IMR-90 (cell line): ENCODE measurements around the gene CTXN3. TPM values are rescaled to one million over a fixed set of nuclear protein-coding genes. Genes with fewer than 3 reads are reported as not detected.

ENCODE experiments used
- ATAC-seq: fragments of 200-7000 bp; cut with Tn5 transposase; 2 replicates; pipeline ENCODE4 v1.9.1; 2020; ENCODE audit warnings: low read depth, mild to moderate bottlenecking, moderate library complexity
- BruUV-seq: library from RNA; stranded (reverse); fragments of 400-500 nt; replicated peaks from 2 replicates; lab custom pipeline; 2021; lab: Mats Ljungman, UMichigan
- CTCF ChIA-PET: fragments of 300-600 bp; formaldehyde crosslinking; extraction: SDS; loops from one replicate; lab custom pipeline; 2021; ENCODE audit warnings: antibody characterized with exemption; lab: Yijun Ruan, JAX
- POLR2A ChIA-PET: fragments of 300-600 bp; sonication (Branson Sonifier 250); formaldehyde crosslinking; loops from one replicate; lab custom pipeline; 2022; ENCODE audit warnings: antibody characterized with exemption; ENCODE audit not compliant: unreplicated experiment; lab: Charles Lee
- DNase-seq: peaks from one replicate; pipeline ENCODE4 v3.0.0; 2013
- H2AFZ ChIP-seq: replicated peaks from 2 replicates; pipeline ENCODE3; 2013; ENCODE audit warnings: low read length, mild to moderate bottlenecking; ENCODE audit not compliant: poor library complexity
- H2AK5ac ChIP-seq: 2 replicates; pipeline ENCODE4 v1.6.1; 2013; ENCODE audit warnings: low read depth, low read length, inconsistent platforms
- H2AK9ac ChIP-seq: replicated peaks from 2 replicates; pipeline ENCODE3; 2013; ENCODE audit warnings: mild to moderate bottlenecking, low read depth, low read length, moderate library complexity; ENCODE audit not compliant: poor library complexity
- H2BK120ac ChIP-seq: 2 replicates; pipeline ENCODE4 v1.6.1; 2013; ENCODE audit warnings: low read depth, low read length, inconsistent platforms
- H2BK15ac ChIP-seq: 3 replicates; pipeline ENCODE4 v1.6.1; 2013; ENCODE audit warnings: low read depth, low read length, inconsistent platforms
- H2BK20ac ChIP-seq: 2 replicates; pipeline ENCODE4 v1.6.1; 2013; ENCODE audit warnings: low read depth, mild to moderate bottlenecking, inconsistent platforms, low read length, moderate library complexity
- H2BK5ac ChIP-seq: 2 replicates; pipeline ENCODE4 v1.6.1; 2013; ENCODE audit warnings: mild to moderate bottlenecking, low read depth, low read length, inconsistent platforms; ENCODE audit not compliant: poor library complexity, severe bottlenecking
- H3K14ac ChIP-seq: replicated peaks from 2 replicates; pipeline ENCODE4 v1.6.1; 2013; ENCODE audit warnings: low read depth, low read length, inconsistent platforms
- H3K18ac ChIP-seq: 2 replicates; pipeline ENCODE4 v1.6.1; 2013; ENCODE audit warnings: low read depth, low read length, control low read depth
- H3K23ac ChIP-seq: 2 replicates; pipeline ENCODE4 v1.6.1; 2013; ENCODE audit warnings: low read depth, low read length, inconsistent platforms
- H3K27ac ChIP-seq: 2 replicates; pipeline ENCODE4 v1.5.1; 2013; ENCODE audit warnings: mild to moderate bottlenecking, control low read depth, low read length; ENCODE audit not compliant: insufficient read depth
- H3K27me3 ChIP-seq: 2 replicates; pipeline ENCODE4 v1.6.1; 2013; ENCODE audit warnings: low read length; ENCODE audit not compliant: control insufficient read depth, insufficient read depth
- H3K36me3 ChIP-seq: 2 replicates; pipeline ENCODE4 v1.6.1; 2013; ENCODE audit warnings: low read length, mixed read lengths; ENCODE audit not compliant: control insufficient read depth, insufficient read depth
- H3K4ac ChIP-seq: 2 replicates; pipeline ENCODE4 v1.6.1; 2013; ENCODE audit warnings: low read depth, low read length, inconsistent platforms
- H3K4me1 ChIP-seq: 2 replicates; pipeline ENCODE4 v1.6.1; 2013; ENCODE audit warnings: low read length, mixed read lengths; ENCODE audit not compliant: control insufficient read depth, insufficient read depth
- H3K4me2 ChIP-seq: 2 replicates; pipeline ENCODE4 v1.6.1; 2013; ENCODE audit warnings: low read depth, mild to moderate bottlenecking, control low read depth, low read length, moderate library complexity
- H3K4me3 ChIP-seq: 2 replicates; pipeline ENCODE4 v1.5.1; 2013; ENCODE audit warnings: low read depth, mild to moderate bottlenecking, control low read depth, low read length, moderate library complexity; ENCODE audit not compliant: insufficient read depth
- H3K56ac ChIP-seq: 2 replicates; pipeline ENCODE4 v1.6.1; 2013; ENCODE audit warnings: low read length, inconsistent platforms; ENCODE audit not compliant: insufficient read depth; ENCODE audit errors: extremely low read depth
- H3K79me1 ChIP-seq, 2 experiments: 2 replicates each; pipeline ENCODE4 v1.6.1; 2013; ENCODE audit warnings: low read length in 2 of 2, inconsistent platforms in 1 of 2, low read depth in 1 of 2
- H3K9ac ChIP-seq: 2 replicates; pipeline ENCODE4 v1.6.1; 2013; ENCODE audit warnings: low read depth, low read length, control low read depth
- H3K9me1 ChIP-seq: 2 replicates; pipeline ENCODE4 v1.6.1; 2013; ENCODE audit warnings: low read length, inconsistent platforms; ENCODE audit not compliant: insufficient read depth
- H3K9me3 ChIP-seq: 2 replicates; pipeline ENCODE4 v1.6.1; 2013; ENCODE audit warnings: low read length; ENCODE audit not compliant: control insufficient read depth, insufficient read depth
- H4K20me1 ChIP-seq: 2 replicates; pipeline ENCODE4 v1.6.1; 2013; ENCODE audit warnings: low read length, inconsistent platforms; ENCODE audit not compliant: insufficient read depth
- H4K5ac ChIP-seq: 2 replicates; pipeline ENCODE4 v1.6.1; 2013; ENCODE audit warnings: mild to moderate bottlenecking, low read depth, low read length, control low read depth
- H4K8ac ChIP-seq, 2 experiments: 2 replicates each; pipeline ENCODE4 v1.6.1; 2013; ENCODE audit warnings: low read depth in 2 of 2, low read length in 2 of 2, control low read depth in 1 of 2, inconsistent platforms in 1 of 2
- H4K91ac ChIP-seq: 2 replicates; pipeline ENCODE4 v1.6.1; 2013; ENCODE audit warnings: low read depth, low read length, inconsistent platforms; ENCODE audit not compliant: insufficient read depth
- CEBPB ChIP-seq: IDR thresholded peaks from 2 replicates; pipeline ENCODE4 v1.6.1; 2012; ENCODE audit warnings: low read depth, low read length, improper control_type of control experiment
- FOS ChIP-seq: fragments of 150-350 bp; IDR thresholded peaks from 2 replicates; pipeline ENCODE4 v1.6.1; 2016; ENCODE audit warnings: low read depth, low read length
- MXI1 ChIP-seq: IDR thresholded peaks from 2 replicates; pipeline ENCODE4 v1.6.1; 2012; ENCODE audit warnings: low read depth, mild to moderate bottlenecking, low read length, moderate library complexity, borderline replicate concordance
- RCOR1 ChIP-seq: IDR thresholded peaks from 2 replicates; pipeline ENCODE4 v1.6.1; 2012; ENCODE audit warnings: mild to moderate bottlenecking, low read length, improper control_type of control experiment; ENCODE audit not compliant: insufficient replicate concordance
- WGBS, 2 experiments: methylation state at CpG; one replicate each; pipeline versions ENCODE4 v1.1.5 to v1.1.7; 2013; ENCODE audit warnings: missing lambda C conversion rate in 2 of 2; ENCODE audit not compliant: insufficient read length in 1 of 2; ENCODE audit errors: extremely low coverage in 2 of 2; 5-methylcytosine and 5-hydroxymethylcytosine counted together
- dilution Hi-C: fragments of 300-500 bp; cut with HindIII; formaldehyde crosslinking; loops from one replicate; pipeline ENCODE4 v1.14.3; 2018; ENCODE audit warnings: low sequenced_read_pairs; ENCODE audit not compliant: unreplicated experiment
- in situ Hi-C: fragments of 300-500 bp; cut with MboI; formaldehyde crosslinking; loops from 3 replicates; pipeline ENCODE4 v1.14.3; 2019; ENCODE audit warnings: low sequenced_read_pairs, inconsistent platforms, mixed read lengths
- intact Hi-C: fragments of 100-400 bp; cut with micrococcal nuclease; formaldehyde crosslinking; loops from 2 replicates; pipeline ENCODE4 v1.10.0; 2022
- polyA plus RNA-seq, 3 experiments: library from polyadenylated mRNA; depleted of rRNA; stranded (reverse); fragments of >200 nt; gene quantifications; 2 replicates each; pipeline ENCODE4 v1.2.3, GENCODE V29; 2012; ENCODE audit warnings: low replicate concordance in 1 of 3
- total RNA-seq: library from RNA; depleted of rRNA; stranded (reverse); fragments of >200 nt; gene quantifications from 2 replicates; pipeline ENCODE4 v1.2.3, GENCODE V29; 2012
- TF ChIP-seq, protein P1 (sequence below): fragments of 150-350 bp; IDR thresholded peaks from 2 replicates; pipeline ENCODE4 v1.6.1; 2016; ENCODE audit warnings: low read depth, mild to moderate bottlenecking, low read length, moderate library complexity, borderline replicate concordance

The CTXN3 gene
- total and polyA plus RNA-seq, 2 of the 4 experiments (the other 2 are of a cell fraction) = not detected

- no peak for DNase-seq
These were observed 49.0 kb upstream of the CTXN3 start for GRCh38 chr5:127599847-127600246.

More at GRCh38 chr5:127599847-127600246, 49.0 kb upstream of the CTXN3 start:
- H3K14ac ChIP-seq = no peak overlapping the region
- H3K9me3 ChIP-seq = no peaks in the 10 kb centered on the region
- no peak overlapping the region for H3K18ac ChIP-seq
- no peaks in the 10 kb centered on the region for H4K20me1 ChIP-seq
- no peak overlapping the region for H3K23ac ChIP-seq
- H3K4me1 ChIP-seq = no peaks in the 10 kb centered on the region
- in situ Hi-C loops (loop anchor here (25.0 kb wide), 1 partner anchor 1237 kb away; no protein-coding TSS in a partner anchor), dilution Hi-C loops (no loop called here), intact Hi-C loops (no loop called here)
- H2AK9ac ChIP-seq = no peak overlapping the region
- no peak overlapping the region for H4K5ac ChIP-seq
- H3K9ac ChIP-seq = no peak overlapping the region
- H4K8ac ChIP-seq = no peak overlapping the region
- WGBS, 2 experiments = no CpG with 5 or more reads among the region's 4 CpGs
- no peak overlapping the region for H3K4me2 ChIP-seq
- no peak overlapping the region for H3K27ac ChIP-seq
- TF ChIP-seq CEBPB (peak; percentile 21; the same call in 1 of the 2 replicates), FOS (no peak), MXI1 (no peak), RCOR1 (no peak)
- TF ChIP-seq, protein P1, sequence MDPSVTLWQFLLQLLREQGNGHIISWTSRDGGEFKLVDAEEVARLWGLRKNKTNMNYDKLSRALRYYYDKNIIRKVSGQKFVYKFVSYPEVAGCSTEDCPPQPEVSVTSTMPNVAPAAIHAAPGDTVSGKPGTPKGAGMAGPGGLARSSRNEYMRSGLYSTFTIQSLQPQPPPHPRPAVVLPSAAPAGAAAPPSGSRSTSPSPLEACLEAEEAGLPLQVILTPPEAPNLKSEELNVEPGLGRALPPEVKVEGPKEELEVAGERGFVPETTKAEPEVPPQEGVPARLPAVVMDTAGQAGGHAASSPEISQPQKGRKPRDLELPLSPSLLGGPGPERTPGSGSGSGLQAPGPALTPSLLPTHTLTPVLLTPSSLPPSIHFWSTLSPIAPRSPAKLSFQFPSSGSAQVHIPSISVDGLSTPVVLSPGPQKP = no peak
- H3K4me3 ChIP-seq = no peak overlapping the region
- H3K36me3 ChIP-seq = no peaks in the 10 kb centered on the region
- H2BK15ac ChIP-seq = no peak overlapping the region
- no peak overlapping the region for H2AK5ac ChIP-seq
- H2BK120ac ChIP-seq = no peak overlapping the region
- H3K27me3 ChIP-seq = peaks cover 21% of the 10 kb centered on the region
- no peak overlapping the region for H3K56ac ChIP-seq
- POLR2A ChIA-PET = no interaction called here
- no peak overlapping the region for H2BK5ac ChIP-seq
- no peak for ATAC-seq
- H3K79me1 ChIP-seq = no peaks in the 10 kb centered on the region
- CTCF ChIA-PET = no interaction called here
- no peak overlapping the region for H3K4ac ChIP-seq
- no peak overlapping the region for H4K91ac ChIP-seq
- H3K9me1 ChIP-seq = no peaks in the 10 kb centered on the region
- BruUV-seq = no TSS peak
- H2AFZ ChIP-seq = no peak overlapping the region
- H2BK20ac ChIP-seq = no peak overlapping the region
